ENCODE measurements around the gene VPS37D.
"Not testable (repeated sequence)": the region's sequence is repeated elsewhere in the genome, so short reads cannot be mapped to it uniquely, and the experiment has no call there.

- not testable (repeated sequence) for TF ChIP-seq CTCF (conservative IDR thresholded peaks at IDR 0.05; ENCODE audit: low read depth in 2 of 2); EZH2 (IDR thresholded peaks at IDR 0.05; ENCODE audit: low read depth, unreplicated experiment); NANOG (IDR thresholded peaks at IDR 0.05; ENCODE audit: borderline replicate concordance)
Measured at GRCh38 chr7:73713319-73713718, 45.7 kb downstream of the VPS37D start.

All from GM23338 (cell line).